HepG2 (cell line): ENCODE measurements around the gene FAM43B. TPM values are rescaled to one million over a fixed set of nuclear protein-coding genes. Genes with fewer than 3 reads are reported as not detected.

ENCODE experiments used
- CBX5 ChIP-seq: sonication (generic); formaldehyde crosslinking; IDR thresholded peaks from 2 replicates; pipeline ENCODE4 v1.4.0; 2020; ENCODE audit warnings: missing genetic modification reagents, borderline replicate concordance
- ISX ChIP-seq: sonication (generic); formaldehyde crosslinking; conservative IDR thresholded peaks from 2 replicates; pipeline ENCODE4 v1.5.0; 2020; ENCODE audit warnings: missing genetic modification reagents
- LCORL ChIP-seq, 2 experiments: fragments of 450-650 bp in 1 of 2; sonication (generic) in 1 of 2; formaldehyde crosslinking in 1 of 2; IDR thresholded peaks; 2 replicates each; pipeline versions ENCODE4 v1.5.0 to v1.6.1; 2017 to 2020; ENCODE audit warnings: antibody characterized with exemption in 1 of 2, missing genetic modification reagents in 1 of 2
- MED13 ChIP-seq: sonication (generic); formaldehyde crosslinking; IDR thresholded peaks from 2 replicates; pipeline ENCODE4 v1.5.0; 2020; ENCODE audit warnings: missing genetic modification reagents
- SNAI1 ChIP-seq: sonication (generic); formaldehyde crosslinking; IDR thresholded peaks from 2 replicates; pipeline ENCODE4 v1.5.0; 2020; ENCODE audit warnings: mild to moderate bottlenecking, missing genetic modification reagents, borderline replicate concordance
- ZNF12 ChIP-seq: sonication (generic); formaldehyde crosslinking; IDR thresholded peaks from 2 replicates; pipeline ENCODE4 v1.5.0; 2020; ENCODE audit warnings: missing genetic modification reagents
- ZNF232 ChIP-seq: sonication (generic); formaldehyde crosslinking; IDR thresholded peaks from 2 replicates; pipeline ENCODE4 v1.4.0; 2020; ENCODE audit warnings: missing genetic modification reagents, borderline replicate concordance
- ZNF34 ChIP-seq: sonication (generic); formaldehyde crosslinking; IDR thresholded peaks from 2 replicates; pipeline ENCODE4 v1.4.0; 2020; ENCODE audit warnings: mild to moderate bottlenecking, missing genetic modification reagents, borderline replicate concordance
- ZNF768 ChIP-seq: sonication (generic); formaldehyde crosslinking; IDR thresholded peaks from 2 replicates; pipeline ENCODE4 v1.4.0; 2020; ENCODE audit warnings: missing genetic modification reagents
- ZNF891 ChIP-seq: sonication (generic); formaldehyde crosslinking; IDR thresholded peaks from 2 replicates; pipeline ENCODE4 v1.5.0; 2020; ENCODE audit warnings: mild to moderate bottlenecking, missing genetic modification reagents
- polyA plus RNA-seq, 8 experiments: library from polyadenylated mRNA; depleted of rRNA in 3 of 8; stranded (reverse) in 7 of 8; unstranded in 1 of 8; fragments of >200 nt; fragmentation: Illumina TruSeq in 4 of 8; extraction: Trizol in 4 of 8; gene quantifications; 2 replicates each; pipeline versions ENCODE4 v1.2.1 to v1.2.3, GENCODE V29; 2011 to 2016; ENCODE audit warnings: low read depth in 4 of 8, missing spikeins in 1 of 8, mixed read lengths in 1 of 8; ENCODE audit not compliant: insufficient read depth in 1 of 8
- total RNA-seq, 5 experiments: library from RNA; depleted of rRNA; stranded (reverse); fragments of >200 nt; fragmentation: Illumina TruSeq; extraction: Trizol; gene quantifications; 2 replicates each; pipeline ENCODE4 v1.2.3, GENCODE V29; 2016; ENCODE audit warnings: low read depth in 1 of 5
- TF ChIP-seq, protein P1 (sequence below): IDR thresholded peaks from 2 replicates; pipeline ENCODE4 v1.4.0; 2020; ENCODE audit warnings: mild to moderate bottlenecking, missing genetic modification reagents
- TF ChIP-seq, protein P2 (sequence below): sonication (generic); formaldehyde crosslinking; IDR thresholded peaks from 2 replicates; pipeline ENCODE4 v1.4.0; 2020; ENCODE audit warnings: mild to moderate bottlenecking, missing genetic modification reagents
- TF ChIP-seq, protein P3 (sequence below): sonication (generic); formaldehyde crosslinking; IDR thresholded peaks from 2 replicates; pipeline ENCODE4 v1.4.0; 2020; ENCODE audit warnings: missing genetic modification reagents
- TF ChIP-seq, protein P4 (sequence below), 2 experiments: sonication (generic) in 1 of 2; formaldehyde crosslinking in 1 of 2; IDR thresholded peaks; 2 replicates each; pipeline versions ENCODE4 v1.5.1 to v1.6.1; 2011 to 2020; ENCODE audit warnings: borderline replicate concordance in 1 of 2, low read depth in 1 of 2, low read length in 1 of 2, mild to moderate bottlenecking in 1 of 2, missing genetic modification reagents in 1 of 2, moderate library complexity in 1 of 2
- TF ChIP-seq, protein P5 (sequence below): sonication (generic); formaldehyde crosslinking; IDR thresholded peaks from 2 replicates; pipeline ENCODE4 v1.8.1; 2023; ENCODE audit warnings: mild to moderate bottlenecking, missing genetic modification reagents, borderline replicate concordance
- TF ChIP-seq, protein P6 (sequence below): IDR thresholded peaks from 2 replicates; pipeline ENCODE4 v1.6.1; 2016; ENCODE audit warnings: missing compliant biosample characterization, missing genetic modification reagents, borderline replicate concordance

FAM43B gene
- total and polyA plus RNA-seq, 2 of the 13 experiments (the other 11 are each of a cell fraction or from before 2014, with no cell fraction given), result 0.63 to 3.7 TPM

DNA sequence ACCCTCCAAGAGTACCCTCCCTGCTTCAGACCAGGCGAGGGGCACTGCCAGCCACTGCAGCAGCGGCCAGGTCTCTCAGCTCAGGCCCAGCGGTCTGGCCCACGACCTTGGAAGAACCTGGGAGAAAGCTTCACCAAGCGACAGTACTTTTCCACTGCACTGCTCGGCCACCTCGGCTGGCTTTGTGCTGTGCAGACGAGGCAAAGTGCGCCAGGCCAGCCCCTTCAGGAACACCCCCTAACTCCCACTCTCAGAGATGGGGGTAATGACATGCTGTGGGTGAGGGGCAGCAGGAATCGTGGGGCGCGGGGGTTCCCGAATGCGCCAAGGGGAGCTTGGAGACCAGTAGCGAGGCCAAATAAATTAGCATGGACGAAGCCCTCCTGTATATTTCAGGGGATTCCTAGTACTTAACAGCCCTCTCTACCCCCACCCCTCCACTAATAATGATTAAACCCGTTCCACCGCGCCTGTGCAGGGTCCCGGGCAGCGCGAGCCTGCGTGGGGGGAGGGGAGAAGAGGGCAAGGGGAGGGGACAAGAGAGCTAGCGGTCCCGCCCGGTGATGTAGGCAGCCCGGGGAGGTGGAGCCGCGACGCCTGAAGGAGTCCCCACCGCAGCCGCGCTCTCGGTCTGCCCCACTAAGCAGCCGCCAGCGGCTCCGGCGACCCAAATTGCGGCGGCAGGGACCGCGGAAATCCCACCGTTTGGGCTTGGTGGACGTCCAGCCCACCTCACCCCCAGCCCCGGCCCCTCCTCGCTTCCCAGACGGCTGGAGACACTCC, at the start of gene FAM43B (continued):
- TF ChIP-seq ZNF34 (CRISPR knock-in tag) (no peak), ZNF891 (peak; percentile 81), ZNF12 (peak; percentile 70; the same call in 1 of the 2 replicates), ZNF768 (CRISPR knock-in tag) (peak; percentile 42; the same call in 1 of the 2 replicates), ISX (CRISPR knock-in tag) (no peak), LCORL (IDR thresholded peaks at IDR 0.05) (no peak), LCORL (CRISPR knock-in tag; IDR thresholded peaks at IDR 0.05) (peak; percentile 57; the same call in 1 of the 2 replicates), SNAI1 (peak; percentile 93; the same call in 1 of the 2 replicates), MED13 (CRISPR knock-in tag) (0 out of 2 replicates have a peak, but pooled peaks have one; percentile 53), CBX5 (CRISPR knock-in tag) (peak; percentile 8; the same call in 1 of the 2 replicates), ZNF232 (CRISPR knock-in tag) (no peak; the same call in 1 of the 2 replicates)
- TF ChIP-seq, protein P1, sequence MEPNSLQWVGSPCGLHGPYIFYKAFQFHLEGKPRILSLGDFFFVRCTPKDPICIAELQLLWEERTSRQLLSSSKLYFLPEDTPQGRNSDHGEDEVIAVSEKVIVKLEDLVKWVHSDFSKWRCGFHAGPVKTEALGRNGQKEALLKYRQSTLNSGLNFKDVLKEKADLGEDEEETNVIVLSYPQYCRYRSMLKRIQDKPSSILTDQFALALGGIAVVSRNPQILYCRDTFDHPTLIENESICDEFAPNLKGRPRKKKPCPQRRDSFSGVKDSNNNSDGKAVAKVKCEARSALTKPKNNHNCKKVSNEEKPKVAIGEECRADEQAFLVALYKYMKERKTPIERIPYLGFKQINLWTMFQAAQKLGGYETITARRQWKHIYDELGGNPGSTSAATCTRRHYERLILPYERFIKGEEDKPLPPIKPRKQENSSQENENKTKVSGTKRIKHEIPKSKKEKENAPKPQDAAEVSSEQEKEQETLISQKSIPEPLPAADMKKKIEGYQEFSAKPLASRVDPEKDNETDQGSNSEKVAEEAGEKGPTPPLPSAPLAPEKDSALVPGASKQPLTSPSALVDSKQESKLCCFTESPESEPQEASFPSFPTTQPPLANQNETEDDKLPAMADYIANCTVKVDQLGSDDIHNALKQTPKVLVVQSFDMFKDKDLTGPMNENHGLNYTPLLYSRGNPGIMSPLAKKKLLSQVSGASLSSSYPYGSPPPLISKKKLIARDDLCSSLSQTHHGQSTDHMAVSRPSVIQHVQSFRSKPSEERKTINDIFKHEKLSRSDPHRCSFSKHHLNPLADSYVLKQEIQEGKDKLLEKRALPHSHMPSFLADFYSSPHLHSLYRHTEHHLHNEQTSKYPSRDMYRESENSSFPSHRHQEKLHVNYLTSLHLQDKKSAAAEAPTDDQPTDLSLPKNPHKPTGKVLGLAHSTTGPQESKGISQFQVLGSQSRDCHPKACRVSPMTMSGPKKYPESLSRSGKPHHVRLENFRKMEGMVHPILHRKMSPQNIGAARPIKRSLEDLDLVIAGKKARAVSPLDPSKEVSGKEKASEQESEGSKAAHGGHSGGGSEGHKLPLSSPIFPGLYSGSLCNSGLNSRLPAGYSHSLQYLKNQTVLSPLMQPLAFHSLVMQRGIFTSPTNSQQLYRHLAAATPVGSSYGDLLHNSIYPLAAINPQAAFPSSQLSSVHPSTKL (CRISPR knock-in tag), result peak; percentile 41; the same call in 1 of the 2 replicates
- TF ChIP-seq, protein P2, sequence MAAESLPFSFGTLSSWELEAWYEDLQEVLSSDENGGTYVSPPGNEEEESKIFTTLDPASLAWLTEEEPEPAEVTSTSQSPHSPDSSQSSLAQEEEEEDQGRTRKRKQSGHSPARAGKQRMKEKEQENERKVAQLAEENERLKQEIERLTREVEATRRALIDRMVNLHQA (CRISPR knock-in tag), result no peak
- TF ChIP-seq, protein P3, sequence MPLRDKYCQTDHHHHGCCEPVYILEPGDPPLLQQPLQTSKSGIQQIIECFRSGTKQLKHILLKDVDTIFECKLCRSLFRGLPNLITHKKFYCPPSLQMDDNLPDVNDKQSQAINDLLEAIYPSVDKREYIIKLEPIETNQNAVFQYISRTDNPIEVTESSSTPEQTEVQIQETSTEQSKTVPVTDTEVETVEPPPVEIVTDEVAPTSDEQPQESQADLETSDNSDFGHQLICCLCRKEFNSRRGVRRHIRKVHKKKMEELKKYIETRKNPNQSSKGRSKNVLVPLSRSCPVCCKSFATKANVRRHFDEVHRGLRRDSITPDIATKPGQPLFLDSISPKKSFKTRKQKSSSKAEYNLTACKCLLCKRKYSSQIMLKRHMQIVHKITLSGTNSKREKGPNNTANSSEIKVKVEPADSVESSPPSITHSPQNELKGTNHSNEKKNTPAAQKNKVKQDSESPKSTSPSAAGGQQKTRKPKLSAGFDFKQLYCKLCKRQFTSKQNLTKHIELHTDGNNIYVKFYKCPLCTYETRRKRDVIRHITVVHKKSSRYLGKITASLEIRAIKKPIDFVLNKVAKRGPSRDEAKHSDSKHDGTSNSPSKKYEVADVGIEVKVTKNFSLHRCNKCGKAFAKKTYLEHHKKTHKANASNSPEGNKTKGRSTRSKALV, result no peak; the same call in 1 of the 2 replicates
- TF ChIP-seq, protein P4, sequence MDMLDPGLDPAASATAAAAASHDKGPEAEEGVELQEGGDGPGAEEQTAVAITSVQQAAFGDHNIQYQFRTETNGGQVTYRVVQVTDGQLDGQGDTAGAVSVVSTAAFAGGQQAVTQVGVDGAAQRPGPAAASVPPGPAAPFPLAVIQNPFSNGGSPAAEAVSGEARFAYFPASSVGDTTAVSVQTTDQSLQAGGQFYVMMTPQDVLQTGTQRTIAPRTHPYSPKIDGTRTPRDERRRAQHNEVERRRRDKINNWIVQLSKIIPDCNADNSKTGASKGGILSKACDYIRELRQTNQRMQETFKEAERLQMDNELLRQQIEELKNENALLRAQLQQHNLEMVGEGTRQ (IDR thresholded peaks at IDR 0.05; ENCODE audit: low read depth, low read length), result no peak
- TF ChIP-seq, protein P4 (CRISPR knock-in tag; IDR thresholded peaks at IDR 0.05; ENCODE audit: borderline replicate concordance), result peak; percentile 26; the same call in 1 of the 2 replicates
- TF ChIP-seq, protein P5, sequence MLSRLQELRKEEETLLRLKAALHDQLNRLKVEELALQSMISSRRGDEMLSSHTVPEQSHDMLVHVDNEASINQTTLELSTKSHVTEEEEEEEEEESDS, result no peak
- TF ChIP-seq, protein P6, sequence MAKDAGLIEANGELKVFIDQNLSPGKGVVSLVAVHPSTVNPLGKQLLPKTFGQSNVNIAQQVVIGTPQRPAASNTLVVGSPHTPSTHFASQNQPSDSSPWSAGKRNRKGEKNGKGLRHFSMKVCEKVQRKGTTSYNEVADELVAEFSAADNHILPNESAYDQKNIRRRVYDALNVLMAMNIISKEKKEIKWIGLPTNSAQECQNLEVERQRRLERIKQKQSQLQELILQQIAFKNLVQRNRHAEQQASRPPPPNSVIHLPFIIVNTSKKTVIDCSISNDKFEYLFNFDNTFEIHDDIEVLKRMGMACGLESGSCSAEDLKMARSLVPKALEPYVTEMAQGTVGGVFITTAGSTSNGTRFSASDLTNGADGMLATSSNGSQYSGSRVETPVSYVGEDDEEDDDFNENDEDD (CRISPR knock-in tag), result no peak; the same call in 1 of the 2 replicates
